ENCODE data around the gene PPP4C. TPM values are rescaled to one million over a fixed set of nuclear protein-coding genes. Genes with fewer than 3 reads are reported as not detected.

The PPP4C gene
- 163 and 189 TPM in 2 replicates for total RNA-seq

DNA sequence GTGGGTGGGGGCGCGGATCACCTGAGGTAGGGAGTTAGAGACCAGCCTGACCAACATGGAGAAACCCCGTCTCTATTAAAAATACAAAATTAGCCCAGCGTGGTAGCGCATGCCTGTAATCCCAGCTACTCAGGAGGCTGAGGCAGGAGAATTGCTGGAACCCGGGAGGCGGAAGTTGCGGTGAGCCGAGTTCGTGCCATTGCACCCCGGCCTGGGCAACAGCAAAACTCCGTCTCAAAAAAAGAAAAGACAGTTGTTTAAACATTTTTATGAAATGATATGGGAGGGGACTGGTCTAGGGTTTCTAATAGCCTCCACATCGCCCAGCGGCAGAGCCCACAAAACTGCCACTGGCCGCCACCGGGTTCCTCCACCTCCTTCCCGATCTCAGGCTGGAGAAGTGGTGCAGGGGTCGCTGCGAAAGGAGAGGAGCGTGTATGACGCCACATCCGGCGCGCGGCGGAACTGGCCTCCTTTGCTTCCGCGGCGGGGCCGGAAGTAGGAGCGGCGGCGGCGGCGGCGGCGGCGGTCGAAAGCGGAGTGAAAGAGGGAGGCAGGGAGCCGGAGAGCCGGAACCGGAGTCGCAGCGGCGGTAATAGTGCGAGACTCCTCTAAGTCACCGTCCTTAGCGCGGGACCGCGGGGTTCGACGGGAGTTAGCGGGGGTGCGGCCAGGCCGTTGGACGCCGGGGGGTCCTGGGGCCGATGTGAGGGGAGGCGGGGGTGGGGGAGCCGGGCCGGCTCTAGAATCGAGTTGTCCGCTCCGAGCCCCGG is at the start of gene PPP4C:
TSS of gene PPP4C (plus strand) at position 492 of the 773 bp plus-strand sequence. CDS start 384 bp downstream, outside the sequence.

DNA sequence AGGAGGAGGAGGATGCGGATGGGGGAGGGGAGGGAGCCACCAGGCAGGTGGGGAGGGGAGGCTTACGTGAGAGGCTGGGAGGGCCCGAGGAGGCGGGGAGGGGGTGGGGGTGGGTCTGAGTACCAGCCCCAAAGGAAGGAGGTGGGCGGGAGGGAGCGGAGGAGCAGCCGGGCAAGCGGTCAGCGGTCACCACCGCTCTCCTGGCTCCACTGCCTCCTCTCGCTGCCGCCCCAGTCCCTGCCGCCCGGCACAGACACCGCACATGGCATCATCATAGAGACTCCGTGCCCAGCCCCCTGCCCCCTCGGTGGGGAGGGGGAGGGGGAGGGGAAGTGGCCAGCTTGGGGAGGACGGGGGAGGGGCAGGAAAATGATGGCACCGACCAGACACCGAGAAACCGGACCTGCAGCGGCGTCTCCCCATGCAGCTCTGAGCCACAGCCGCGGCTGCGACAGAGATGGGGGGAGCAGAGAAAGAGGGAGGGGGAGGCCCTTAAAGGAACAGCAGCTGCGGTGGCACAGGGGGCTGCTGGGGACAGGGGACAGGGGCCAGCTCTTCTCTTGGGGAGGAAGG is 44.9 kb upstream of the PPP4C start, which contains the start of gene TLCD3B:
TSS of gene TLCD3B (minus strand) at position 431 of the 573 bp plus-strand sequence. CDS start 744 bp downstream, outside the sequence.

DNA sequence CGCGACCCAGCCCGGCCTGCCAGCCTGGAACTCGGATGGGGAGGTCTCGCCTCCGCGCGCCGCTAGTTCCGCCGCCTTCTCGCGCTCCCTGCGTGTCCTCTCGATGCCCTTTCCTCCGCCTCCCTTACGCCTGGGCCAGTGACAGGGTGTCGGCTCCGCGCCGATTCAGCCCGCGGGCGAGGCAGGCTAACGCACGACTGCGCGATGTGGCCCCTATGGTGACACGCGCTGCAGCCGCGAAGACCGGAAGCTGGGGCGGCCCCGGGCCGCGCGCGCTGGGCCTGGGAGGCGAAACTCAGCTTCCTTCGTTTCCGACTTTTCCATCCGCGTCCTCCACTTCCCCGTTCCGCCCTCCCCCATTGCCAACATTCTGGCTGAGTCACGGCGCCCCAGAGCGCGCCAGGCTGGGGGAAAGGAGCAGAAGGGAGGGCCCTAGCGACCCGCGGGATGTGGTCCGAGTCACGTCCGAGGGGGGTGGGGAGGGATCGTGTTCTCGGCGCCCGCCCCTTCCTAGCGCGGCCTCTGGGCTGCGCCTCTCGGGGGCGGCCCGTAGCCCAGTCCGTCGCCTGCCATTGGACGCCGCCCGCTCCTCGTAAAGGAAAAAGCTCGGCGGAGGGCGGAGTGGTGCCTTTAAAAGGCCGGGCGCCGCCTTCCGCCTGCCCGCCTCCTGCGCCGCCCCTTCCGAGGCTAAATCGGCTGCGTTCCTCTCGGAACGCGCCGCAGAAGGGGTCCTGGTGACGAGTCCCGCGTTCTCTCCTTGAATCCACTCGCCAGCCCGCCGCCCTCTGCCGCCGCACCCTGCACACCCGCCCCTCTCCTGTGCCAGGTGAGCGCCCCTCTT is 10.5 kb upstream of the PPP4C start, which contains the start of gene ALDOA:
TSS of gene ALDOA (plus strand) at position 659 of the 841 bp plus-strand sequence. CDS start 1,138 bp downstream, outside the sequence.

DNA sequence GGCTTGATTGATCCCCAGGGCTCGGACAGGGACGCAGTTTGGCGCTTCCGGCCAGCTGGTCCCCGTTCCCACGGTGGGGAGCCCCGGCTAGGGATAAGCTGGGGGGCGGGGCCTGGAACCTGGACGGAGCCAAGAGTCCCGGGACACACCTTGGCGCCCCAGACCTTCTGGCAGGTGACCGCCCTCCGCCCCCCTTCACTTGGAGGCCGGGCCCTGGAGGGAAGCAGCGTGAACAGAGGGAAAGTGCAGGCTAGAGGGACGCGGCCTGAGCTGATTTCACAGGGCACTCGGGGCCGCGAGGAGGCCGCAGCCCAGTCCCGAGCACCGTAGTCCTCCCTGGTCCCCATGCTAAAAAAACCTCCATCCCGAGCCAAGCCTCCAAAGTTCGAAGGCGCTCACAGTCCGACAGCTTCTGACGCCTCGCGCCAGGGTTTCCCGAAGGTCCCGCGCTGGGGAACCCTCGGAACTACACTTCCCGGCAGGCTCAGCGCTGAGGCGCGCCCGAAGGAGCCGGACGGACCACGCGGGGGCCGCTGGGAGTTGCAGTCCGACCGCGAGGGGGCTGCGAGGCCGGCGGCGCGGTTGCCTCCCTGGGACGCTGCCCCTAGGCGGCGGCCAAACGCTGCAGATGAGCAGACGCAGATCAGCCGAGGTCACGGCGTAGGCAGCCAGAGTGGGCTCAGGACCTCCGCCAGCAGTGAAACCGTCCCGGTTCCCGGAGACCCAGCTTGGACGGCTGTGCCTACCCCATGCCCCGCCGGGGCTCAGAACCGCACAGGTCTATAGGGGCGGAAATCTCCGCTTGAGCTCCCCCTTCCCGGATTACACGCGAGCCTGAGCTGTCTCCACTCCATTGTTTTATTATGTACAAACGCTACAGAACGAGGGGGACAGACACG is 15.9 kb downstream of the PPP4C start, which contains the start of gene TBX6:
TSS of gene TBX6 (minus strand) at position 451 of the 899 bp plus-strand sequence. CDS start 731 bp downstream, outside the sequence.

DNA sequence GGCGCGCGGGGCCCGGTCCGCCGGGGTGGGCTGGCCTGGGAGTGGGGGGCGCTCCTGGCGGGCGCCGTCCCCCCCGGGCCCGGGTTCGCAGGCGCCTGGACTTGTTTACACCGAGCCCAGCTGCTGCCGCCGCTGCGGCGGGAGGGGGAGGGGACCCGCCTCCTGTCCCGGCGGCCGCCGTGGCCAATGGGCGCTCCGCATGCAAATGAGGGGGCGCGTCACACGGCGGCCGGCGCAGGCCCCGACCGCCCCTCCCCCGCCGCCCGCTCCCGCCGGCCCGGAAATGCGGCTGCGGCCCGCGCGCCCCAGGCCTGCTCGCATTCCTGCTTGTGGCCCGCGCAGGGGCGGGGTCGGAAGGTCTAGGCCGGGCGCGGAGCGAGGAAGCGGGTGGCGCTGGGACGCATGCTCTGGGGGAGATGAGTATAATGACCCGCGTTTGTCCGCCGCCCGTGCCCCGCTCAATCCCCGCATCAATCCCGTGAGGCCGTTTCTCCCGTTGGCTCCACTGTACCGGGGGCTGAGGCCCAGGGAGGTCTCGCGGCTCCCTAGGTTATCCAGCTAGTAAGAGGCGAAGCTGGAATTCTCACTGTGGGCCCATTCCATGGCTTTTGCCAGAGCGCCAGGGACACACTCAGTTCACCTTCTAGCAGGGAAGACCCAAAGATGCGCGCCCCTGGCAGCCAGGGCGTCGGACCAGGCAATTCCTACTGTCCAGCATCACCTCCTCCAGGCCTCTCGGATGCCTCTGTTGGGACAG is 20.5 kb downstream of the PPP4C start, which contains the start of gene YPEL3:
TSS of gene YPEL3 (minus strand) at position 109 of the 757 bp plus-strand sequence. CDS start 731 bp downstream, outside the sequence.

DNA sequence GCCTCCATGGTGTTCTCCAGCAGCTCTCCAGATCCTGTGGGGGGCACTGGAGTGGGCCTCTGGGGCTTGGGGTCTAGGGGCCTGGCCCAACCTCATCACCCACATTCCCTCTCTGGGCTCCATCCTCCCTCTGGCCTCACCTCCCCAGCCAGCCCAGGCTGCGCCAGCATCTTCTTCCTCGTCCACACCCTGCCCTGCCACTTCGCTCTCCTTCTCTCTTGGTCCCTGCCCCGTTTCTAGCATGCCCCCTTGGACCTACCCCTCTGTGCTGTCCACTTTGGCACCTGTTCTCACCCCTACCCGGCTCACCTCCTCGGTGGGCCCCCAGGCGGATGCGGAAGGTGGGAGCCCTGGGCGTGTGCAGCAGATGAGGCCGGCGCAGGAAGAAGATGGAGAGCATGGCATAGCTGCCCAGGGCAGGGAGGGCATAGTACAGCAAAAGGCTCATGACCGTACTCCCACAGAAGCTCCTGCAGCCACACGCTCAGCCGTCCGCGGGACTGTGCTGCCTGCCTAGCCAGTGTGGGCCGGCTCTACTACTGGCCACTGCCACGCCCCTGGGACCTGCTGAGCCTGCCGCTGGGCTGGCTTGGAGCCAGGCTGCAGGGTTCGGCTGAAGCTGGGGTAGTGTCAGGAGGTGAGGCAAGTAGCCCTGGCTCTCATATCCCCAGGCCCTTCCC is 37.4 kb downstream of the PPP4C start, which contains the start of gene GDPD3:
TSS of gene GDPD3 (minus strand) at position 507 of the 680 bp plus-strand sequence. CDS start at position 448, 59 bp downstream.

Other genes starting within 250 kb of the PPP4C start
- 108 and 112 TPM in 2 replicates for gene CDIPT, start 212.8 kb upstream of the PPP4C start, total RNA-seq
- gene SEZ6L2, start 176.4 kb upstream of the PPP4C start, total RNA-seq, result 0.85 and 1.1 TPM in 2 replicates
- gene ASPHD1, start 175.5 kb upstream of the PPP4C start, total RNA-seq, result 1.5 and 2.1 TPM in 2 replicates
- gene KCTD13, start 149.8 kb upstream of the PPP4C start, total RNA-seq, result 11.9 and 13.3 TPM in 2 replicates
- gene TMEM219, start 113.9 kb upstream of the PPP4C start, total RNA-seq, result 76.1 and 95.6 TPM in 2 replicates
- 61.0 and 61.7 TPM in 2 replicates for gene TAOK2, start 102.1 kb upstream of the PPP4C start, total RNA-seq
- gene HIRIP3, start 80.4 kb upstream of the PPP4C start, total RNA-seq, result 3.7 and 7.4 TPM in 2 replicates
- 22.2 and 42.6 TPM in 2 replicates for gene INO80E, start 79.8 kb upstream of the PPP4C start, total RNA-seq
- gene DOC2A, start 65.0 kb upstream of the PPP4C start, total RNA-seq, result not detected in 2 replicates
- not detected in 2 replicates for gene C16orf92, start 52.8 kb upstream of the PPP4C start, total RNA-seq
- 0.12 TPM in 1 of 2 replicates, not detected in the other for gene TLCD3B, start 44.7 kb upstream of the PPP4C start, total RNA-seq
- gene ALDOA, start 10.2 kb upstream of the PPP4C start, total RNA-seq, result 648 and 853 TPM in 2 replicates
- 0.32 and 0.36 TPM in 2 replicates for gene TBX6, start 15.9 kb downstream of the PPP4C start, total RNA-seq
- 25.8 and 26.2 TPM in 2 replicates for gene YPEL3, start 20.2 kb downstream of the PPP4C start, total RNA-seq
- 0.73 and 0.81 TPM in 2 replicates for gene GDPD3, start 37.5 kb downstream of the PPP4C start, total RNA-seq
- gene MAPK3, start 47.2 kb downstream of the PPP4C start, total RNA-seq, result 44.9 and 57.8 TPM in 2 replicates
- gene CORO1A, start 107.6 kb downstream of the PPP4C start, total RNA-seq, result 0.49 and 0.73 TPM in 2 replicates
- 26.1 and 65.0 TPM in 2 replicates for gene BOLA2B, start 117.7 kb downstream of the PPP4C start, total RNA-seq
- 15.9 and 17.8 TPM in 2 replicates for gene SLX1A, start 117.9 kb downstream of the PPP4C start, total RNA-seq
- 3.7 and 3.8 TPM in 2 replicates for gene SULT1A3, start 123.3 kb downstream of the PPP4C start, total RNA-seq
- gene NPIPB13, start 172.5 kb downstream of the PPP4C start, total RNA-seq, result 0.65 TPM in 1 of 2 replicates, not detected in the other